HG03095 (cell line): ENCODE measurements around the gene LRSAM1.

ENCODE experiments used
- ATAC-seq: cut with Tn5 transposase; IDR thresholded peaks from one replicate; pipeline ENCODE4 v1.9.1; 2021; ENCODE audit warnings: moderate library complexity; ENCODE audit not compliant: unreplicated experiment

Gene LRSAM1

GRCh38 chr9:127495884-127496555, 44.7 kb downstream of the LRSAM1 start:
- ATAC-seq = no peak

- ATAC-seq = no peak
Observed at GRCh38 chr9:127496974-127497373, 45.7 kb downstream of the LRSAM1 start.

GRCh38 chr9:127497656-127498290, 46.5 kb downstream of the LRSAM1 start:
- ATAC-seq = no peak

- ATAC-seq = no peak
Observed at GRCh38 chr9:127498298-127498697, 47.0 kb downstream of the LRSAM1 start.

GRCh38 chr9:127500399-127500798, 49.1 kb downstream of the LRSAM1 start:
- ATAC-seq = no peak

GRCh38 chr9:127500862-127501261, 49.6 kb downstream of the LRSAM1 start:
- ATAC-seq = no peak

- ATAC-seq = no peak
Observed at GRCh38 chr9:127501821-127502343, 50.6 kb downstream of the LRSAM1 start.

GRCh38 chr9:127502706-127503378, 51.5 kb downstream of the LRSAM1 start:
- no peak for ATAC-seq

- no peak for ATAC-seq
Observed at GRCh38 chr9:127503379-127503921, 52.1 kb downstream of the LRSAM1 start.

- ATAC-seq = no peak
Observed at GRCh38 chr9:127503947-127504886, 52.9 kb downstream of the LRSAM1 start.

- ATAC-seq = no peak
Observed at GRCh38 chr9:127504887-127505251, 53.6 kb downstream of the LRSAM1 start.

- no peak for ATAC-seq
Observed at GRCh38 chr9:127505396-127506116, 54.2 kb downstream of the LRSAM1 start.

GRCh38 chr9:127506117-127506813, 55.0 kb downstream of the LRSAM1 start:
- ATAC-seq = no peak

- ATAC-seq = no peak
Observed at GRCh38 chr9:127506814-127507750, 55.8 kb downstream of the LRSAM1 start.

GRCh38 chr9:127507751-127508648, 56.7 kb downstream of the LRSAM1 start:
- ATAC-seq = no peak

- ATAC-seq = no peak
Observed at GRCh38 chr9:127508901-127509260, 57.6 kb downstream of the LRSAM1 start.

GRCh38 chr9:127509261-127509954, 58.1 kb downstream of the LRSAM1 start:
- no peak for ATAC-seq
